ENCODE results near the gene DTL. TPM values are rescaled to one million over a fixed set of nuclear protein-coding genes. Genes with fewer than 3 reads are reported as not detected.

The DTL gene
- total RNA-seq, 1 experiment from 2014 or later = 73.0 TPM

DNA sequence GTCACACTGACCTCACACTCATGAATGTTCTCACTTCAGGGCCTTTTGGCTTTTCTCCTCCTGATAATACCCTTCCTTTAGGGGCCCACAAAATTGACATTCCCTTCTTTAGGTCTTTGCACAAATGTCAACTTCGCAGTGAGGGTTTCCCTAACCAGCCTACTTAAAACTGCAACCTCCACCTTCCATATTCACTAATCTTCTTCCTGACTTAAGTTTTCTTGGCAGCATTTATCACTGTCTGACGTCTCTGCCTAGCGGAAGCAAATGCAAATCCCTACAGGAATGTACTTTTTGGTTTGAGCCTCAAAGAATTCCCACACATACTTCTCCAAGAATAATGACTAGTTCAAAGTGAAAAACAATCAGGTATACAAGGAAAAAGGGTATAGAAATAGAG, 33.0 kb upstream of the DTL start:
- Histone ChIP-seq H3K27ac (ENCODE audit: insufficient read length, low read depth, low read length) (no peak overlapping the region), H4K8ac (replicated peaks; ENCODE audit: insufficient read length, low read depth, low read length) (no peak overlapping the region), H3K79me2 (ENCODE audit: insufficient read depth, low read length) (no peaks in the 10 kb centered on the region), H2BK12ac (ENCODE audit: insufficient read length, low read depth, low read length) (no peak overlapping the region), H3K23me2 (ENCODE audit: insufficient read length, low read depth, low read length, poor library complexity, severe bottlenecking) (no peaks in the 10 kb centered on the region), H3K9ac (ENCODE audit: extremely low read depth, insufficient read length, low read length) (no peak overlapping the region), H4K91ac (ENCODE audit: insufficient read length, low read depth, low read length) (no peak overlapping the region), H3K27me3 (ENCODE audit: insufficient read depth, low read length) (no peaks in the 10 kb centered on the region), H2AK5ac (ENCODE audit: insufficient read length, low read length) (no peak overlapping the region), H4K5ac (ENCODE audit: insufficient read length, low read depth, low read length) (no peak overlapping the region), H3K4me2 (ENCODE audit: insufficient read depth, insufficient read length, low read length) (no peak overlapping the region), H3K18ac (ENCODE audit: insufficient read length, low read depth, low read length) (no peak overlapping the region), H2BK20ac (ENCODE audit: low read depth, low read length, poor library complexity, severe bottlenecking) (no peak overlapping the region), H2BK15ac (ENCODE audit: low read depth, low read length) (no peak overlapping the region), H3K9me3 (ENCODE audit: control insufficient read depth, low read depth, low read length) (no peaks in the 10 kb centered on the region), H3K79me1 (ENCODE audit: insufficient read depth, low read depth, low read length, poor library complexity, severe bottlenecking) (no peaks in the 10 kb centered on the region), H3K4ac (ENCODE audit: low read depth, low read length) (no peak overlapping the region), H4K20me1 (ENCODE audit: control insufficient read depth, insufficient read depth, insufficient read length) (no peaks in the 10 kb centered on the region), H2BK5ac (ENCODE audit: insufficient read length, low read length) (no peak overlapping the region), H3K56ac (ENCODE audit: insufficient read length, low read depth, low read length) (no peak overlapping the region), H3T11ph (ENCODE audit: low read length) (no peak overlapping the region), H3K14ac (ENCODE audit: insufficient read depth, low read length) (no peak overlapping the region), H3K23ac (ENCODE audit: insufficient read length, low read depth, low read length) (no peak overlapping the region), H3K4me1 (ENCODE audit: insufficient read depth, low read length) (no peaks in the 10 kb centered on the region), H2BK120ac (ENCODE audit: low read depth, low read length, poor library complexity, severe bottlenecking) (no peak overlapping the region), H2AFZ (ENCODE audit: low read length) (no peak overlapping the region)
- no peak for DNase-seq
- peaks cover 0 to 32% (median 10%) of the 10 kb centered on the region in 3 experiments; a peak in 5 of 7 replicates for H3K36me3 Mint-ChIP-seq (ENCODE audit: insufficient read depth in 1 of 3, low read depth in 3 of 3)
- TF ChIP-seq, protein P1, sequence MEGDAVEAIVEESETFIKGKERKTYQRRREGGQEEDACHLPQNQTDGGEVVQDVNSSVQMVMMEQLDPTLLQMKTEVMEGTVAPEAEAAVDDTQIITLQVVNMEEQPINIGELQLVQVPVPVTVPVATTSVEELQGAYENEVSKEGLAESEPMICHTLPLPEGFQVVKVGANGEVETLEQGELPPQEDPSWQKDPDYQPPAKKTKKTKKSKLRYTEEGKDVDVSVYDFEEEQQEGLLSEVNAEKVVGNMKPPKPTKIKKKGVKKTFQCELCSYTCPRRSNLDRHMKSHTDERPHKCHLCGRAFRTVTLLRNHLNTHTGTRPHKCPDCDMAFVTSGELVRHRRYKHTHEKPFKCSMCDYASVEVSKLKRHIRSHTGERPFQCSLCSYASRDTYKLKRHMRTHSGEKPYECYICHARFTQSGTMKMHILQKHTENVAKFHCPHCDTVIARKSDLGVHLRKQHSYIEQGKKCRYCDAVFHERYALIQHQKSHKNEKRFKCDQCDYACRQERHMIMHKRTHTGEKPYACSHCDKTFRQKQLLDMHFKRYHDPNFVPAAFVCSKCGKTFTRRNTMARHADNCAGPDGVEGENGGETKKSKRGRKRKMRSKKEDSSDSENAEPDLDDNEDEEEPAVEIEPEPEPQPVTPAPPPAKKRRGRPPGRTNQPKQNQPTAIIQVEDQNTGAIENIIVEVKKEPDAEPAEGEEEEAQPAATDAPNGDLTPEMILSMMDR (conservative IDR thresholded peaks at IDR 0.05) = no peak
- no CpG with 5 or more reads among the region's 3 CpGs for WGBS (ENCODE audit: extremely low coverage, insufficient read length, low lambda C conversion rate)
- H3K4me3 Mint-ChIP-seq = no peak overlapping the region
- H3K4me1 Mint-ChIP-seq = peaks cover 12 to 14% of the 10 kb centered on the region in 2 experiments
- no peaks in the 10 kb centered on the region for H3K9me3 Mint-ChIP-seq
- H3K27ac Mint-ChIP-seq = peak overlapping the region; percentile 0 to 70 (median 70); a peak in 5 of 7 replicates
- no peaks in the 10 kb centered on the region for H3K27me3 Mint-ChIP-seq (ENCODE audit: low read depth)

Measured in H9 (cell line).